Measurements from ENCODE around the gene TEC. TPM values are rescaled to one million over a fixed set of nuclear protein-coding genes. Genes with fewer than 3 reads are reported as not detected.

Gene TEC
- polyA plus RNA-seq, 1 donor (not counting 4 experiments of a cell fraction or from before 2014, with no cell fraction given): 0.39 TPM

GRCh38 chr4:48267574-48267973 lies 2.1 kb downstream of the TEC start:
- Histone ChIP-seq H3K4me1 (ENCODE audit: control insufficient read depth, extremely low read depth, insufficient read depth, low read length) (peaks cover 2% of the 10 kb centered on the region), H3K36me3 (ENCODE audit: control insufficient read depth in 2 of 2, extremely low read depth in 1 of 2, insufficient read depth in 2 of 2, low read length in 2 of 2) (no peaks in the 10 kb centered on the region), H3K79me2 (ENCODE audit: control insufficient read depth, insufficient read depth, low read length) (no peaks in the 10 kb centered on the region), H2AFZ (ENCODE audit: control insufficient read depth, low read length) (no peak overlapping the region), H4K20me1 (ENCODE audit: control insufficient read depth, extremely low read depth, insufficient read depth, low read length) (no peaks in the 10 kb centered on the region), H3K4me2 (ENCODE audit: control insufficient read depth, extremely low read depth, insufficient read depth, low read depth, low read length) (no peak overlapping the region), H3K9me3 (ENCODE audit: control insufficient read depth, low read depth, low read length) (no peaks in the 10 kb centered on the region), H3K4me3 (ENCODE audit: control insufficient read depth in 2 of 3, extremely low read depth in 1 of 3, insufficient read depth in 2 of 3, low read depth in 1 of 3, low read length in 3 of 3) (no peak overlapping the region), H3K27ac (ENCODE audit: control insufficient read depth, insufficient read depth, low read length) (no peak overlapping the region), H3K9me1 (ENCODE audit: control insufficient read depth, extremely low read depth, insufficient read depth, low read length) (no peaks in the 10 kb centered on the region), H3K27me3 (ENCODE audit: control insufficient read depth, extremely low read depth, insufficient read depth, low read length) (no peaks in the 10 kb centered on the region), H3K9ac (ENCODE audit: control insufficient read depth, extremely low read depth, insufficient read depth, low read length) (no peak overlapping the region)
- TF ChIP-seq CTCF (optimal IDR thresholded peaks at IDR 0.05 in 1 of 3, IDR thresholded peaks at IDR 0.05 in 1 of 3, conservative IDR thresholded peaks at IDR 0.05 in 1 of 3; ENCODE audit: extremely low read depth in 1 of 3, insufficient read depth in 2 of 3, low read length in 3 of 3) (no peak), EZH2 (IDR thresholded peaks at IDR 0.05; ENCODE audit: low read length) (no peak)
- no peak for DNase-seq (ENCODE audit: low read depth, low spot score)
- no peak for FAIRE-seq
- dilution Hi-C loops (cut with MboI; ENCODE audit: extremely low pct_ligation_motif_present, low sequenced_read_pairs): no loop called here

GRCh38 chr4:48266781-48267180 lies 2.9 kb downstream of the TEC start:
- Histone ChIP-seq H3K36me3 (ENCODE audit: control insufficient read depth in 2 of 2, extremely low read depth in 1 of 2, insufficient read depth in 2 of 2, low read length in 2 of 2) (no peaks in the 10 kb centered on the region), H3K4me1 (ENCODE audit: control insufficient read depth, extremely low read depth, insufficient read depth, low read length) (peaks cover 2% of the 10 kb centered on the region), H3K27ac (ENCODE audit: control insufficient read depth, insufficient read depth, low read length) (no peak overlapping the region), H3K79me2 (ENCODE audit: control insufficient read depth, insufficient read depth, low read length) (no peaks in the 10 kb centered on the region), H3K9me1 (ENCODE audit: control insufficient read depth, extremely low read depth, insufficient read depth, low read length) (no peaks in the 10 kb centered on the region), H3K9me3 (ENCODE audit: control insufficient read depth, low read depth, low read length) (no peaks in the 10 kb centered on the region), H3K9ac (ENCODE audit: control insufficient read depth, extremely low read depth, insufficient read depth, low read length) (no peak overlapping the region), H2AFZ (ENCODE audit: control insufficient read depth, low read length) (no peak overlapping the region), H4K20me1 (ENCODE audit: control insufficient read depth, extremely low read depth, insufficient read depth, low read length) (no peaks in the 10 kb centered on the region), H3K27me3 (ENCODE audit: control insufficient read depth, extremely low read depth, insufficient read depth, low read length) (no peaks in the 10 kb centered on the region), H3K4me3 (ENCODE audit: control insufficient read depth in 2 of 3, extremely low read depth in 1 of 3, insufficient read depth in 2 of 3, low read depth in 1 of 3, low read length in 3 of 3) (no peak overlapping the region), H3K4me2 (ENCODE audit: control insufficient read depth, extremely low read depth, insufficient read depth, low read depth, low read length) (no peak overlapping the region)
- FAIRE-seq (no peak), DNase-seq (ENCODE audit: low read depth, low spot score) (no peak)
- dilution Hi-C loops (cut with MboI; ENCODE audit: extremely low pct_ligation_motif_present, low sequenced_read_pairs): no loop called here
- TF ChIP-seq EZH2 (IDR thresholded peaks at IDR 0.05; ENCODE audit: low read length): no peak
- TF ChIP-seq CTCF (optimal IDR thresholded peaks at IDR 0.05 in 1 of 3, IDR thresholded peaks at IDR 0.05 in 1 of 3, conservative IDR thresholded peaks at IDR 0.05 in 1 of 3; ENCODE audit: extremely low read depth in 1 of 3, insufficient read depth in 2 of 3, low read length in 3 of 3): no peak

Data from keratinocyte (primary cell).